NCI-H526 treated with DMSO at 0.1 percent for 48 hours (cell line): Measurements from ENCODE around the gene EIF3L.
A peak's percentile ranks its signal among the peaks of the same experiment; 100 is the strongest.
"Not testable (repeated sequence)": the region's sequence is repeated elsewhere in the genome, so short reads cannot be mapped to it uniquely, and the experiment has no call there.

Source experiments
- DNase-seq: peaks from one replicate; lab custom pipeline; 2025; lab: John Stamatoyannopoulos, UW

Gene EIF3L

DNA sequence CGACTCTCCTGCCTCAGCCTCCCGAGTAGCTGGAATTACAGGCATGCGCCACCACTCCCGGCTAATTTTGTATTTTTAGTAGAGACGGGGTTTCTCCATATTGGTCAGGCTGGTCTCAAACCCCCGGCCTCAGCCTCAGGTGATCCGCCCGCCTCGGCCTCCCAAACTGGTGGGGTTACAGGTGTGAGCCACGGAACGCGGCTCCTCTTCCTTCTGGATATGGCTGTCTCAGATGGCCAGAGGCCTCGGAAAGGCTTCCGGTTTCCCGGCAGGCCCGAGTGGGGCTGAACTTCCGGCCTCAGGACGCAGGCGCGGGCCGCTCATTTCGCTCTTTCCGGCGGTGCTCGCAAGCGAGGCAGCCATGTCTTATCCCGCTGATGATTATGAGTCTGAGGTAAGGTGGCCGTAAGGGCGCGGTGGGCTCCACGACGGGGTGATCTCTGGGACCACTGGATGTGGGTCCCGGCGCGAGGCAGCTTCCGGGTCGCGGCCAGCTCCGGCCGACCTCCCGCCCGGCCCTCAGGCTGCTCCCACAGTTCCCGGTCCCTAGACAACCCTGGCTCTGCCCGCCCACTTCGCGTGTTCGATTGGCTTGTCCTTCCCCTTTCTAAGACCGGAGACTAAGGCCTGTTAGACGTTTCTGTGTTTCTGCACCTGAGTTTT, at the start of gene EIF3L:
EIF3L (plus strand) TSS at position 331 of the 663 bp plus-strand sequence; CDS start at position 362, 31 bp downstream.
- peak; percentile 53 for DNase-seq

DNA sequence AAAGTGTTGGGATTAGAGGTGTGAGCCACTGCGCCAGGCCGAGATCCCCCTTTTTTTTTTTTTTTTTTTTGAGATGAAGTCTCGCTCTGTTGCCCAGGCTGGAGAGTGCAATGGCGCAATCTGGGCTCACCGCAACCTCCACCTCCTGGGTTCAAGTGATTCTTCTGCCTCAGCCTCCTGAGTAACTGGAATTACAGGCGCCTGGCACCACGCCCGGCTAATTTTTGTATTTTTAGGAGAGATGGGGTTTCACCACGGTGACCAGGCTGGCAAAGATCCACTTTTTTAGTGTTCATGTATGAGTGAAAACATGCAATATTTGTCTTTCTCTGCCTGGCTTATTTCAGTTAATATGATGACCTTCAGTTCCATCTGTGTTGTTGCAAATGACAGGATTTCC, 49.2 kb upstream of the EIF3L start:
- not testable (repeated sequence) for DNase-seq

DNA sequence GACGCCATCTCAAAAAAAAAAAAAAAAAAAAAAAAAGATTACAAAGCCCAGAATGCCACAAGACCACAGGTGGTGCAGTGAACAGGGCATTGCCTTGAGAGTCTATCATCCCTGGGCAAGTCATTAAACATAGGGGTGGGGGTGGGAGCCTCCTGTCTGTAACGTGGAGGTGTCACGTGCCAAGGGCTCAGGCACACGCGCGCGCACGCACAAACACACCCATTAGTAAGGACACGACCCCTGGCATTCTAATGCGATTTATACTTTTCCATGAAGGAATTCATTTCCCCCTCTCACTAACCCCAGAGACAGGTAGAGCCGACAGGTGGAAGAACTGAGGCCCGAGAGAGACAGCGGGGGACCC, 47.3 kb upstream of the EIF3L start:
- DNase-seq = peak; percentile 48

DNA sequence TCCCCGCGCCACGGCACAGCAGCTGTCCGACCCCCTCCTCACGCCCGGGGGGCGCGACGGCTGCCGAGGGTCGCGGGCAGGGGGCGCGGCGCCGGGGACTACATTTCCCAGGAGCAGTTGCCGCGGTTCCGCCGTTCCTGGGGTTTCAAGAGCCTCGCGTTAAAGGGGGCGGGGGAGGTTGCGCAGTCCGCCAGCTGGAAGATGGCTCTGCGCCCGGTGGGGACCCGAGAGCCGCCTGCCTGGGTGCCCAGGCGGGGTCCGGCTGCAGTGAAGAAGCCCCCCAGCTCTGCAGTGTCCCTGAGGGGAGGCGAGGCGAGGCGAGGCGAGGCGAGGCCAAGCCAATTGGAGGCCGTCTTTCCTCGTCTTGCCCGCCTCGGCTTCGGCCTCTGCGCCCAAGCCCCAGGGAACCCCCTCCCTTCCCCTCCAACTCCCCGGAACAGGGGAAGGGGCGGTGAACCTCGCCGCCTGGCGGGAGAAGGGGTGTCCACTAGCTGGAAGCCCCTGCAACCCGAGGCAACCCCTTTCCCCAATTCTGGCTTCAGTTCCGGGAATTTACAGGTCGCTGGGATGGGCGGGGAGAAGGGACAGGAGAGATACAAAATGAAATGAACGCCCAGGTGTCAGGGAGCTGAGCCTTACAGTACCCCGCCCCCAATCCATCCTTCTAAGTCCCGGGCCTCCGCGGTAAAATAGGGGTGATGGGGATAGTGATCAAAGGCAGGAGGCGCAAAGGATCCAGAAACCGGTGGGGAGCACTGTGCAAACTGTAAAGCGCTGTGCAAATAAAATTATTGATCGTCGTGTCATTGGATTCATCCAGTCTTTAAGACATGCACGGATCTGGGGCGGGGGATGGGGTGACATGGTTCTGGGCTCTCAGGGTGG, 46.7 kb upstream of the EIF3L start:
- peak; percentile 68 for DNase-seq

DNA sequence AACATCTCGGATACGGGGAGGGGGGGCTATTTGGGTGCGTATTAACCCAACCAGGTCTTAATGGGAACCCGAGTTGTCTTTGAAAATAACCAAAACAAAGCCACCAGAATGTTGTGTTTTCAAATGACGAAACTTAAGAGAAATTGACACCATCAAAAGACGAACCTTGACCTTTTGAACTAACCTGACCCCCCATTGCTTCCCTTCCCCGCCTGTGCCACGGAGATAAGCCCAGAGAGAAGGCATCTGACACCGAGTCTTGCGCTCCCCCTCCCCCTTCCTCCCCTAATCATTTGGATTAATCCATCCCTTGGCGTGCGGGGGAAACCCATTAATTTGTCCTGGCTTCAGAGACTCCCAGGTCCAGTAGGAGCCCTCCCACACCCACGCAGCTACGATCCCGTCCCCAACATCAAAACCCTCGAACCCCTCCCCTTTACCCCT, 46.0 kb upstream of the EIF3L start:
- peak; percentile 66 for DNase-seq

DNA sequence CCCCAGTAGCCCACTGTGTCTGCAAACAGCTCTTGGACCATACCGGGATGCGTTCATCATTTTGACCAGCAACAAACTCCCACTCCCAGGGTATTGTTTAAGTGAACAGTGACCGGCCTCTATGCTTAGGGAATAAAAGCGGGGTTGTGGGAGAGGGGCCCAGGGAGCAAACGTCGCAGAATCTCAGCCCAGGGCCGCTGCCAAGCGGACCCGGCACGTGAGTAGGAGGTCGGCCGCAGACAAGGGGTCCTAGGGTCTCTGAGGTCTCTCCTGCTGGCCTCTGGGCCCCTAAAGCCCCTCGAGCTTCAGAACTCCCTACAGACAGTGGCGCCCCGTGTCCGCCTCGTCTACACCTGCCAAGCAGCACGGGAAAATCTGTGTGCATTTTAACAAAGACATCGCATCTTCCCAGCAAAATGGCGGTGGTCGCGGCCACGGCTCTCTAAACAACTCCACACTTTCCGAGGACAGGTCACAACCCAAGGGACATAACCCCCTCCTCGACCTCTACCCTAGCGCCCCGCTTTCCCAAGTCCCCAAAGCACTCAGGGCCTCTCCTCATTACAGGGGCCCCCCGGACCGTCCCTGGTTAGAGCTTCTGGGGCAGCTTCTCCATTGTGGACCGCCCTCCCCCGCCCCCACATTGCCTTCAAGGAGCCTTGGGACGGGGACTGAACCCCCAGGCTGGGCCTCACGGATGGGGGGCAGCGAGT, 45.4 kb upstream of the EIF3L start:
- peak; percentile 66 for DNase-seq

DNA sequence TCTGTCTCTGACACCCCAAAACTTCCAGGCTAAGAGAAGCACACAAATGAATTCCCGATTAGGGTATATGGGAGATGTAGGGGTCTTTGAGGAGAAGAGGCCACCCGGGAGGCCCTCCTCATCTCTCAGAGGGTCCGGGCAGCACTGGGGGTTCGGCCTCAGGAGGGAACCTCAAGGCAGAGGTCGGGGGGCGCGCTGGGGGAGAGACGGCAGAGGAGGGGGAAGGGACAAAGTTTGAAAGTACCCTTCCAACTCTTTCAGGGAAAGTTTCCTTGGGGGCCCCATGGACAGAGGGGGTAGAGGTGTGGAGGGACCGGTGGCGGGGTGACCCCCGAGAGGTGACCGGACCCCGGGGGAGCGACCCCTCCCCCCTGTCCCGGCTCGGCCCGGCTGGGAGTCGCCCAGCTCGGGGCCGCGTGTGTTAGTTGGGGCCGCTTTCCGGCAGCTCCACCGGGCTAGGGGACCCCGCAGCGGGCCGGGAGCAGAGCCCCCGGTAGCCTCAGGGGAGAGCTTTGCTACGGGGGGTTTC, 44.8 kb upstream of the EIF3L start:
- no peak for DNase-seq

DNA sequence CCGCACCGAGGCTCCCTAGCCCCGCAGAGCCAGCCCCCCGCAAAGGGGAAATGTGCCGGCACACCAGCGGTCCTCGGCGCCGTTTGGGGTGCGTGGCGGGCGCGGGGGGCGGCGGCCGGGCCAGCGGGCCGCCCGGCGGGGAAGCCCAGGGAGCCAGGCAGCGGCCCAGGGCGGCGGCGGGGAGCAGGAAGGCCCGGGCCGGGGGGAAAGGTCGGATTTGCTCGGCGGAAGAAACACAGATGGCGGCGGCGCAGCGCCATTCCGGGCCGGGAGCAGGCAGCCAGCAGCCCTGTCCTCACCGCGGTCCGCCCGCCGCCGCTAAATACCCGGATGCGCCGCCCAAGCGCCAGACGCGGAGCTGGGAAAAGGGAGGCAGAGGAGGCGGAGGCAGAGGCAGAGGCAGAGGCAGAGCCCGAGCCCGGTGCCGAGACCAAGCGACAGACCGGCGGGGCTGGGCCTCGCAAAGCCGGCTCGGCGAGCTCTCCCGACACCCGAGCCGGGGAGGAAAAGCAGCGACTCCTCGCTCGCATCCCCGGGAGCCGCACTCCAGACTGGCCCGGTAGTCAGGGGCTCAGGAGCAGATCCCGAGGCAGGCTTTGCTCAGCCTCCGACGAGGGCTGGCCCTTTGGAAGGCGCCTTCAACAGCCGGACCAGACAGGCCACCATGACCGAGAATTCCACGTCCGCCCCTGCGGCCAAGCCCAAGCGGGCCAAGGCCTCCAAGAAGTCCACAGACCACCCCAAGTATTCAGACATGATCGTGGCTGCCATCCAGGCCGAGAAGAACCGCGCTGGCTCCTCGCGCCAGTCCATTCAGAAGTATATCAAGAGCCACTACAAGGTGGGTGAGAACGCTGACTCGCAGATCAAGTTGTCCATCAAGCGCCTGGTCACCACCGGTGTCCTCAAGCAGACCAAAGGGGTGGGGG, 44.1 kb upstream of the EIF3L start:
- peak; percentile 62 for DNase-seq

DNA sequence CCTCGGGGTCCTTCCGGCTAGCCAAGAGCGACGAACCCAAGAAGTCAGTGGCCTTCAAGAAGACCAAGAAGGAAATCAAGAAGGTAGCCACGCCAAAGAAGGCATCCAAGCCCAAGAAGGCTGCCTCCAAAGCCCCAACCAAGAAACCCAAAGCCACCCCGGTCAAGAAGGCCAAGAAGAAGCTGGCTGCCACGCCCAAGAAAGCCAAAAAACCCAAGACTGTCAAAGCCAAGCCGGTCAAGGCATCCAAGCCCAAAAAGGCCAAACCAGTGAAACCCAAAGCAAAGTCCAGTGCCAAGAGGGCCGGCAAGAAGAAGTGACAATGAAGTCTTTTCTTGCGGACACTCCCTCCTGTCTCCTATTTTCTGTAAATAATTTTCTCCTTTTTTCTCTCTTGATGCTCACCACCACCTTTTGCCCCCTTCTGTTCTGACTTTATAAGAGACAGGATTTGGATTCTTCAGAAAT, 43.4 kb upstream of the EIF3L start:
- no peak for DNase-seq

DNA sequence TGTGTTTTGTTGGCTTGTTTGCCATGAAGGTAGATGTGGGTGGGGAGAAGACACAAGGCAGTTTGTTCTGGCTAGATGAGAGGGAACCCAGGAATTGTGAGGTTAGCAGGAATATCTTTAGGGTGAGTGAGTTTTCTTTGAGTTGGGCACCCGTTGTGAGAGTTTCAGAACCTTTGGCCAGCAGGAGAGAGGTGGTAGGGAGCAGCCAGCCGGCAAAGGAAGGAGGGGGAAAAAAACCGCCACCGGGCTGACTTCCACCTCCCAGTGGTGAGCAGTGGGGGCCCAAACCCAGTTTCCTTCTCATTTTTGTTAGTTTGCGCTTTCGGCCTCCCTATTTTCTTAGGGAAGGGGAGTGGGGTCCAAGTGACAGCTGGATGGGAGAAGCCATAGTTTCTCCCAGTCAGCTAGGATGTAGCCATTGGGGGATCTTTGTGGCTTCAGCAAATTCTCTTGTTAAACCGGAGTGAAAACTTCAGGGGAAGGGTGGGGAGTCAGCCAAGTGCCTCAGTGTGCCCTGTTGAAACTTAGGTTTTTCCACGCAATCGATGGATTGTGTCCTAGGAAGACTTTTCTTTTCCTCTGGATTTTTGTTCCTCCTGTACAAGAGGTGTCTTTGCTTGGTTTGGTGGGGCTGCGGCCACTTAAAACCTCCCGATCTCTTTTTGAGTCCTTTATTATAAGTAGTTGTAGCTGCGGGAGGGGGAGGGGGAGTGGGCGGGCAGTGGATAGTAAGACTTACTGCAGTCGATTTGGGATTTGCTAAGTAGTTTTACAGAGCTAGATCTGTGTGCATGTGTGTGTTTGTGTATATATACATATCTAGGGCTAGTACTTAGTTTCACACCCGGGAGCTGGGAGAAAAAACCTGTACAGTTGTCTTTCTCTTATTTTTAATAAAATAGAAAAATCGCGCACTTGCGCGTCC, 42.5 kb upstream of the EIF3L start:
- no peak for DNase-seq

DNA sequence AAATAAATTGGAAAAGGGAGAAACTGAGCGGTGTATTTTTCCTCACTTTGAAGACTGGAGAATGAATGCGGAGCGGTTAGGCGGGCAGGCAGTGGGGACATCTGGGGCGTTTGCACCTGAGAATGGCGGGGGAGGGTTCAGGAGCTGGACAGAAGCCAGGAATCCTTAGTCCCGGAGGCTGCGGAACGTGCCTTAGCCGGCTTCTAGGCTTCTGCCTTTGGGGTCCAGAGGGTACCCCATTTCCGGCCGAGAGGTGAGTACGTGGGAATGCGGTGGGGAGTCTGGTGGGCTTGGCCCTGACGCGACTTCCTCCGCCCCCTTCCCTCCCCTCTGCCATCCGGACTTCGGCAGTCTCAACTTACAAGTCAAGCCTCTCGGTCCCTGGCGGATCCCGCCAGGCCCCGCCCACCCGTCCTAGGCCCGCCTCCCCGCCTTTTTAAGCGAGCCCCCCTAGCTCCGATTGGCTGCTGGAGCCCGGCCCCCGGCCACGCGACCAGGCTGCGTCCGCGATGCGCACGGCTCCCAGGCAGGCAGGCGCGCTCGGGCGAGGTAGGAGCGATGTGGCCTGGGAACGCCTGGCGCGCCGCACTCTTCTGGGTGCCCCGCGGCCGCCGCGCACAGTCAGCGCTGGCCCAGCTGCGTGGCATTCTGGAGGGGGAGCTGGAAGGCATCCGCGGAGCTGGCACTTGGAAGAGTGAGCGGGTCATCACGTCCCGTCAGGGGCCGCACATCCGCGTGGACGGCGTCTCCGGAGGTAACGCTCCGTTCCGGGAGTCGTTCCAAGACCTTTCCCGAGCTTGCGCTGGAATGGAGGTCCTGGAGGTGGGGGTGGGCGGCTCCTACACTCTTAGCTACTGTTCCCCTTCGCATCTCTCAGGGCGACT, 41.6 kb upstream of the EIF3L start, which contains the start of gene GCAT:
GCAT (plus strand) TSS at position 525 of the 884 bp plus-strand sequence; CDS start at position 559, 34 bp downstream.
- peak; percentile 81 for DNase-seq

DNA sequence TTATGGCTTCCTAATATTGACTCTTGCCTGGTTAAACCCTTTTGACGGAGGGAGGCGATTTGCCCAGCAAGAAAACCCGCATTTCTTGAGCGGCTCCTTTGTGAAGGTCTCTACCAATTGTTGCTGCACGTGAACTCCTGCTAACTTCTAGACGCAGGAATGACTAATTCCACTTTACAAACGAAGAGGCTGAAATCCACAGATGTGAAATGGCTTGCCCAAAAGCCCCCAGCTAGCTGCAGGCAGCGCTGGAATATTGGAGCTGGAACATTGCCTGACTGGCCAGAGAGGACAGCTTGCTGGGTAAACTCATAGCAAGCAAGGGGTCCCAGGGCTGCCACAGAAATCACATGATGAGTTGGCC, 40.9 kb upstream of the EIF3L start:
- no peak for DNase-seq

DNA sequence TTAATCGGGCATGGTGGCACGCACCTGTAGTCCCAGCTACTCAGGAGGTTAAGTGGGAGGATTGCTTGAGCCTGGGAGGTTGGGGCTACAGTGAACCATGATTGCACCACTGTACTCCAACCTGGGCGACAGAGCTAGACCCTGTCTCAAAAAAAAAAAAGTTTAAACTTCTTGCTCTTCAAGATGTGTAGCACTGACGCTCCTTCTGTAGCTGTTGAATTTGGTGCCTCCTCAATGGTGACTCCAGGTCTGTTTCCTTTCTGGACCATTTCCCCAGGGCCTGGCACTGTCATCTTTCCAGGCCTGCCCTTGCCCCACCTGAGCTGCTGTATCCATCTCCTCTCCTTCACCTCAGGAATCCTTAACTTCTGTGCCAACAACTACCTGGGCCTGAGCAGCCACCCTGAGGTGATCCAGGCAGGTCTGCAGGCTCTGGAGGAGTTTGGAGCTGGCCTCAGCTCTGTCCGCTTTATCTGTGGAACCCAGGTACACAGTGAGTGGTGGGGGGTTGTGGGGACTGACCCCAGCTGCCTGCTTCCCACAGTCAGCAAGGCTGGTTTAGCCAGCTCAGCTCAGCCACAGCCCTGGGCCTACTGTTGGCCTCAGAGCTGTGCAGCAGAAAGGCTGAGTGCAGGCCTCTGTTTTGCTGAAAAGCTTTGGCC, 39.4 kb upstream of the EIF3L start:
- DNase-seq = no peak

DNA sequence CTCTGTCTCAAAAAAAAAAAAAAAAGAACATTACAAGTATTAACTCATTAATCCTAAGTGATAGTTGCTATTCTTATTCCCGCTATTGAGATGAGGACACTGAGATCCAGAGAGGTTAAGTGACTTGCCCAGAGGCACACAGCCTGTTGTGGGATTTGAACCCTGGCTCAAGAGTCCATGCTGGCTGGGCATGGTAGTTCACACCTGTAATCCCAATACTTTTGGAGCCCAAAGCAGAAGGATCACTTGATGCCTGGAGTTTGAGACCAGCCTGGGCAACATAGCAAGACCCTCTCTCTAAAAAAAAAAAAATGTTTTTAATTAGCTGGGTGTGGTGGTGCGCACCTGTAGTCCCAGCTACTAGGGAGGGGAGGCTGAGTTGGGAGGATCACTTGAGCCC, 37.4 kb upstream of the EIF3L start:
- DNase-seq = no peak

DNA sequence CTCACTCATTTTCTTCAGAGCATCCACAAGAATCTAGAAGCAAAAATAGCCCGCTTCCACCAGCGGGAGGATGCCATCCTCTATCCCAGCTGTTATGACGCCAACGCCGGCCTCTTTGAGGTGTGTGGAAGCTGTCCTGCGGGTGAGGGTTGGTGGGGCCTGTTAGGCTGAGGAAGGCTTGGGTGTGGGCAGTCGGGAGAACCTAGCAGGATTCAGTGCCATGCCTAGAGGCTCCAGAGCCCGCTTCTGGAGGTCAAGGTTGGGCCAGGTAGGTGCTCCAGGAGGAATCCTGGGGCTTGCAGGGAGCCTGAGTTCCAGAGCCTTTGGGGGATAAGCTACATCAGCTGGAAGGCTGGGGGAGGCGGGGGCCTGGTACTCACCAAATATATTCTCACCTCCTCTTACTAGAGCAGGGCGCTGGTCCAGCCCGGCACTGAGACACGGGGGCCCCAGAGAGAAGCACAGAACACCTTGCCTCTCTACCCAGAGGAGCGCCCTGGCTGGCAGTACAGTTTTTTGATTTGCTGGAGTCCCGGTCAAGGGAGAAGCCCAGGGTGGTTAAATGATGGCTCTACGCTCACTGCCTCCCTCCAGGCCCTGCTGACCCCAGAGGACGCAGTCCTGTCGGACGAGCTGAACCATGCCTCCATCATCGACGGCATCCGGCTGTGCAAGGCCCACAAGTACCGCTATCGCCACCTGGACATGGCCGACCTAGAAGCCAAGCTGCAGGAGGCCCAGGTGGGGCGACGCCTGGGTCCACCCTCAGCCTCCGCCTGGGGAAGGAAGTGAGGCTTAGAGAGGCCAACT, 36.1 kb upstream of the EIF3L start:
- no peak for DNase-seq

DNA sequence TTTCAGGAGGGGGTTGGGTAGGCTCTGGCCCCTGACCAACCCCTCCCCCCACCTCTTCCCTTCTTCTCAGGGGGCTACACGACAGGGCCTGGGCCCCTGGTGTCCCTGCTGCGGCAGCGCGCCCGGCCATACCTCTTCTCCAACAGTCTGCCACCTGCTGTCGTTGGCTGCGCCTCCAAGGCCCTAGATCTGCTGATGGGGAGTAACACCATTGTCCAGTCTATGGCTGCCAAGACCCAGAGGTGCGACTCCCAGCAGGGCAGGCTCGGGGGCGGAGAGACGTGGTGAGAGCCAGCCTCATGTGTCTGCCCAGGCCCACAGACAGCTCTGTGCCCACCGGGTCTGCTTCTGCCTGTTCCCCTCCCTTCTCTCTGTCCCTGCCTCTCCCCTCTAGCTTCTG, 33.6 kb upstream of the EIF3L start:
- no peak for DNase-seq

DNA sequence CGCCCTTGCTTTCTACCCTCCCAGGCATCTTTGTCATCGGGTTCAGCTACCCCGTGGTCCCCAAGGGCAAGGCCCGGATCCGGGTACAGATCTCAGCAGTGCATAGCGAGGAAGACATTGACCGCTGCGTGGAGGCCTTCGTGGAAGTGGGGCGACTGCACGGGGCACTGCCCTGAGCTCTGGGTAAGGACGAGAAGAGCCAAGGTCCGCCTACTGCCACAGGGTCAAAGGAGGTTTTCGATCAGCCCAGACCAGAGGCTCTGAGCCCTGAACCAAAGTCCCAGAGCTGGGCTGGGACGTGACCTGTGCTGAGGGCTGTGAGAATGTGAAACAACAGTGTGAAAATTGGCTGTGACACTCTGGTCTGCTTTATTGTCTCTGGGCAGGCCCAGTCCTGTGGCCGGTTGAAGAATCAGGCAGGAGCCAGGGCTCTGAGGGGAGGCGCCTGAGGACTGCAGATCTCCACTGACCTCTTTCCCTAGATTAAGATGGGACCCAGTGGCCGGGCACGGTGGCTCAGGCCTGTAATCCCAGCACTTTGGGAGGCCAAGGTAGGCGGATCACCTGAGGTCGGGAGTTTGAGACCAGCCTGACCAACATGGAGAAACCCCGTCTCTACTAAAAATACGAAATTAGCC, 32.6 kb upstream of the EIF3L start:
- DNase-seq = no peak
